ENCODE results near the gene SEMG1. TPM values are rescaled to one million over a fixed set of nuclear protein-coding genes. Genes with fewer than 3 reads are reported as not detected.

The SEMG1 gene
- polyA plus RNA-seq, 10 donors: 0.07 TPM; not detected in 9

DNA sequence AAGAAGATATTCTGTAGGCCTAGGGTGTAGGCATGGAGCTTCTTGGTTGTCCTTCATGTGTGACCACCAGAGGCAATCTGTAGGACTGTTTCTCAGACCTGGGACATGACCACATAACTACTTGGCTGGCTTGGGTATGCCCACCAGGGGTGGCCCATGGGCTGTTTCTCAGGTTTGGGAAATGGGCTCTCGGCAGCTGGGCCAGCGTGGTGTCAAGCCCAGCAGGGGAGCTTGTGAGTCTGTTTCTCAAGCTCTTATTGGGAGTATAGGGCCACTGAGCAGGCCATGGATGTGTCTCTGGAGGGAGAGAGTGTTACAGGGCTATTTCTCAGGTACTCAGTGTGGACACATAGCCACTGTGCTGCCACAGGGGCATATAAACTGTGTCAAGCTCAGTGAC, 11.8 kb downstream of the SEMG1 start:
- no peak for DNase-seq

- DNase-seq: no peak
These were observed 14.2 kb downstream of the SEMG1 start, which contains the start of gene SEMG2 for GRCh38 chr20:45221076-45221475. Gene SEMG2 (plus strand): TSS chr20:45221373. CDS start chr20:45221390, 17 bp downstream.

DNA sequence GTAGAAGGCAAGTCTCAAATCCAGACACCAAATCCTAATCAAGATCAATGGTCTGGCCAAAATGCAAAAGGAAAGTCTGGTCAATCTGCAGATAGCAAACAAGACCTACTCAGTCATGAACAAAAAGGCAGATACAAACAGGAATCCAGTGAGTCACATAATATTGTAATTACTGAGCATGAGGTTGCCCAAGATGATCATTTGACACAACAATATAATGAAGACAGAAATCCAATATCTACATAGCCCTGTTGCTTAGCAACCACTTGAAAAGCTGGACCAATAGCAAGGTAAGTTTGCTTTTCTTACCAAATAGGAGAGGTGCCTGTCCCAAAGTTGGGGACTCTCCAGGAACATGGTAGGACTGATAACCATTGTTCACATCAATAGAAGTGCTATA, 16.3 kb downstream of the SEMG1 start:
- no peak for DNase-seq

DNA sequence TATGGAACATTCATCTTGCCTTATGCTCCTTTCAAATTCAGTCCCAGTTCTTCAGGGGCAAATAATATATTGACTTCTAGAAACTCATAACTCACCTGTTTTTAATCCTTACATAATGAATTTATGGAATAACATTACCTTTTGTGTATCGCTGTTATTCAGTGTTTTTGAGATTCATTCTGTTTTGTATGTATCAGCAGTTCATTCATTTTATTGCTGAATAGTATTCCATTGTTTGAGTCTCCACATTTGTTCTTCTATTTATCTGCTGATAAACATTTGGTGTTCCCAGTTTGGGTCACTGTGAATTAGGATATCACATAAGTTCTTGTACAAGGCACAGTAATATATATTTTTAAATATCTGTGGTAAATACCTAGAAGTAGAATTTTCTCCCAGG, 19.5 kb downstream of the SEMG1 start:
- DNase-seq: no peak

GRCh38 chr20:45229264-45230056, 22.6 kb downstream of the SEMG1 start:
- no peak for DNase-seq

GRCh38 chr20:45230631-45231030, 23.8 kb downstream of the SEMG1 start:
- DNase-seq: no peak

DNA sequence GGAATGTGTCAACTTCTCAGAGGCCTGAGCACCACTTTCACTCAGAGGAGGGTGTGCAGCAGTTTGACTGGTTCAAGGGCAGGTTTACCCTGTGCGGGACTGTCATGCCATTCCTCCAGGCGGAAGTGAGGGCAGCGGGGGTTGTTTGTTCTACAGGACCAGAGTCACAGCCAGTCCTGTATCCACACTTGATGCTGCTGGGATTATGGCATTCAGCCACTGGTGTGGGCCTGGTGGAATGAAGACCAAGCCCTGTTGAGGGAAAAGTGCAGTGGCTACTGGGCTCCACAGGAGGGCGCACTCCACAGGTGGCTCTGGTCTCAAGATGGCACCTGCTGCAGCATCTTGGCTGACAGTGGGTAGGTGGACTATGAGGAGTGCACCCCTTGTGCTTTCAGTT, 29.2 kb downstream of the SEMG1 start:
- DNase-seq: no peak

- no peak for DNase-seq
These were observed 31.3 kb downstream of the SEMG1 start for GRCh38 chr20:45238139-45238538.

GRCh38 chr20:45246109-45246508, 39.3 kb downstream of the SEMG1 start:
- DNase-seq: no peak

GRCh38 chr20:45247865-45248264, 41.0 kb downstream of the SEMG1 start:
- no peak for DNase-seq

- DNase-seq: no peak
These were observed 41.8 kb downstream of the SEMG1 start for GRCh38 chr20:45248609-45249008.

GRCh38 chr20:45251884-45252560, 45.2 kb downstream of the SEMG1 start:
- no peak for DNase-seq

GRCh38 chr20:45253261-45253660, 46.4 kb downstream of the SEMG1 start:
- DNase-seq: no peak

DNA sequence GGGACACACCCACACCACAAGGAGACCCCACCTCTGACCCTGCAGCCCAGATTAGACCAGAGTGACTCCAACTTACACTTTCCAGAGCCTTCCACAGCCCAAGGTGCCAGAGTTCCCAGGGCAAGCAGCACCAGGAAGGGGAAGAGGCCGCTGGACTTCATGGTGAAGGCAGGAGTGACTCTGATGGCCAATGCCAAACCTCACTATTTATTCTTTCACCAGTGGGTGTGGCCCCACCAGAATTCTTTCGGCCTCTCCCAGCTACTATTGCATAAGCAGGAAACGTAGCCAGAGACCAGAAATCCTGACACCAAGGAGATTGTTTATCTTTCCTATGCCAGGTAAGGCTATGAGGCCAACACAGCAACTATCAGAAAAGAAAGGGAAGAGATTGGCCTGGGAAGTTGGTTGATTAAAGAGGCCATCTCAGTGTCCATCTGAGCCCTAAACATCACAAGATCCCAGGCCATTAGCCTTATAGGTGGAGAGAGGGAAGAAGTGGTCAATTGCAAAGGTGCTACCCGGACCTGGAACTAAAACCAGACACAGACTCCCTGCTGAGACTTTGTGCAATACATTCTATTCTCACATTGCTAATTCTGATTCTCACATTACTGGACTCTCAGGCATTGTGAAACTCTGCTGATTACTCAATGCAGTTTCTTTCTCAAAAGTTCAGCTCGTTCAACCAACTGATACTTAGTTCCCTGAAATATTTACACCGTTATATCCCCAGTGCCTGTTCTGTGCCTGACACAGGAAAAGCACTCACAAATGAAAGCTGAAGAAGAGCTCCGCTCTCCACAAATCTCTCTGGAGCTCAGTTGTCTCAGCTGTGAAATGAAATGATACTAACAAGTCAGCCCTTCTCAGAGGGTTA, 47.8 kb downstream of the SEMG1 start, which contains the start of gene SLPI:
SLPI (minus strand) TSS at position 182 of the 880 bp plus-strand sequence; CDS start at position 161, 21 bp downstream.
- DNase-seq: peak in 1 of 3 donors; percentile 3

GRCh38 chr20:45257161-45257560, 50.3 kb downstream of the SEMG1 start:
- DNase-seq: no peak

GRCh38 chr20:45257711-45258110, 50.9 kb downstream of the SEMG1 start:
- DNase-seq: no peak

DNA sequence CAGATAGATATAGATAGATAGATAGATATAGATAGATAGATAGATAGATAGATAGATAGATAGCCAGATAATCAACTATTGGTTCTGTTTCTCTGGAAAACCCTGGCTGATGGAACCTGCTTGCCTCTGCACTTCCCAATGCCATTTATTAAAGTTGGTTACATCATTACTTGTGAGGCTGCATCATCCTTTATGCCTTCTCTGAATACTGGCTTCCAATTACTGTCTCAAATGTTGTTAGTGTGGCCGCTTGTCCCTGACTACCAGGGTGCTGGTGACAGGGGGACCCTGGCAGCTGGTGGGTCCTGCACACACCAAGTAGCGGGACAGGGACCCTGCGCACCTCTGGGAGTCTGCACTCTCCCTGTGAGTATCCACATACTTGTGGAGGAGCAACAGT, 51.4 kb downstream of the SEMG1 start:
- no peak for DNase-seq

DNA sequence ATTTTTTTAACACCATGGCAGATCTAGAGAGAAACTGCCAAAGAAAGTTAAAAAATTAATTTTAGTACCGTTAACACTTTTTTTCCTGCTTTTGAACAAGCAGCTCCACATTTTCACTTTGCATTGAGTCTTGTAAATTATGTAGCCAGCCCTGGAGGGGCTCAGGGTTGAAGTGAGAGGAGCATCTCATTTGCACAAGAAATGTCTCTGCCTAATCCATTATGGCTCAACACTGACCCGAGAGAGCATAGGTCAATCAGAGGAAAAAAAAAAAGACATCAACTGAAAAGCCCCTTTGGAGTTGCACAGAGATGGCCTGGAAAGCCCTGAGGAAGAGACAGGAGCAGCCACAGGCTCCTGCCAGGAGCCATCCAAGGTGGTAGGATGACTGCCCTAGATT, 51.8 kb downstream of the SEMG1 start:
- DNase-seq: no peak

Measured in muscle of back (tissue), 11 donors.